ENCODE data around the gene HMGN4.
"Not testable (repeated sequence)": the region's sequence is repeated elsewhere in the genome, so short reads cannot be mapped to it uniquely, and the experiment has no call there.

HMGN4 gene

GRCh38 chr6:26511033-26511432, 27.1 kb upstream of the HMGN4 start:
- H3K27ac ChIP-seq (ENCODE audit: low read depth, low read length); H3K36me3 ChIP-seq (ENCODE audit: control insufficient read depth, insufficient read depth, low read length); H3K4me3 ChIP-seq (ENCODE audit: low read length); H3K4me1 ChIP-seq (ENCODE audit: control insufficient read depth, insufficient read depth, low read length); H3K9ac ChIP-seq (ENCODE audit: low read length); H3K27me3 ChIP-seq (ENCODE audit: control insufficient read depth, insufficient read depth, low read length): not testable (repeated sequence)

- no peaks in the 10 kb centered on the region for H3K4me1 ChIP-seq (ENCODE audit: control insufficient read depth, insufficient read depth, low read length)
- no peak overlapping the region for H3K27ac ChIP-seq (ENCODE audit: low read depth, low read length)
- no peaks in the 10 kb centered on the region for H3K27me3 ChIP-seq (ENCODE audit: control insufficient read depth, insufficient read depth, low read length)
- H3K36me3 ChIP-seq (ENCODE audit: control insufficient read depth, insufficient read depth, low read length), result no peaks in the 10 kb centered on the region
- H3K4me3 ChIP-seq (ENCODE audit: low read length), result no peak overlapping the region
- no peak overlapping the region for H3K9ac ChIP-seq (ENCODE audit: low read length)
Measured at GRCh38 chr6:26514984-26515383, 23.2 kb upstream of the HMGN4 start.

GRCh38 chr6:26516481-26517427, 21.4 kb upstream of the HMGN4 start:
- no peak overlapping the region for H3K27ac ChIP-seq (ENCODE audit: low read depth, low read length)
- no peaks in the 10 kb centered on the region for H3K36me3 ChIP-seq (ENCODE audit: control insufficient read depth, insufficient read depth, low read length)
- peaks cover 5% of the 10 kb centered on the region for H3K4me1 ChIP-seq (ENCODE audit: control insufficient read depth, insufficient read depth, low read length)
- H3K4me3 ChIP-seq (ENCODE audit: low read length), result no peak overlapping the region
- no peak overlapping the region for H3K9ac ChIP-seq (ENCODE audit: low read length)
- H3K27me3 ChIP-seq (ENCODE audit: control insufficient read depth, insufficient read depth, low read length), result no peaks in the 10 kb centered on the region

- no peak overlapping the region for H3K9ac ChIP-seq (ENCODE audit: low read length)
Measured at GRCh38 chr6:26519359-26519758, 18.8 kb upstream of the HMGN4 start.

GRCh38 chr6:26520237-26520849, 17.8 kb upstream of the HMGN4 start:
- Histone ChIP-seq H3K9ac (ENCODE audit: low read length) (peak overlapping the region; percentile 10), H3K27me3 (ENCODE audit: control insufficient read depth, insufficient read depth, low read length) (no peaks in the 10 kb centered on the region), H3K4me1 (ENCODE audit: control insufficient read depth, insufficient read depth, low read length) (peaks cover 5% of the 10 kb centered on the region), H3K27ac (ENCODE audit: low read depth, low read length) (peak overlapping the region; percentile 72), H3K4me3 (ENCODE audit: low read length) (peak overlapping the region; percentile 59), H3K36me3 (ENCODE audit: control insufficient read depth, insufficient read depth, low read length) (no peaks in the 10 kb centered on the region)

More at GRCh38 chr6:26519359-26519758, 18.8 kb upstream of the HMGN4 start:
- Histone ChIP-seq H3K27me3 (ENCODE audit: control insufficient read depth, insufficient read depth, low read length) (no peaks in the 10 kb centered on the region), H3K4me3 (ENCODE audit: low read length) (no peak overlapping the region), H3K4me1 (ENCODE audit: control insufficient read depth, insufficient read depth, low read length) (peaks cover 5% of the 10 kb centered on the region), H3K36me3 (ENCODE audit: control insufficient read depth, insufficient read depth, low read length) (no peaks in the 10 kb centered on the region), H3K27ac (ENCODE audit: low read depth, low read length) (no peak overlapping the region)

GRCh38 chr6:26520850-26521599, 17.1 kb upstream of the HMGN4 start:
- Histone ChIP-seq H3K9ac (ENCODE audit: low read length) (peak overlapping the region; percentile 45), H3K27ac (ENCODE audit: low read depth, low read length) (peak overlapping the region; percentile 97), H3K4me3 (ENCODE audit: low read length) (peak overlapping the region; percentile 77), H3K36me3 (ENCODE audit: control insufficient read depth, insufficient read depth, low read length) (no peaks in the 10 kb centered on the region), H3K27me3 (ENCODE audit: control insufficient read depth, insufficient read depth, low read length) (no peaks in the 10 kb centered on the region), H3K4me1 (ENCODE audit: control insufficient read depth, insufficient read depth, low read length) (peaks cover 5% of the 10 kb centered on the region)

GRCh38 chr6:26521600-26522391, 16.4 kb upstream of the HMGN4 start:
- Histone ChIP-seq H3K27ac (ENCODE audit: low read depth, low read length) (peak overlapping the region; percentile 97), H3K9ac (ENCODE audit: low read length) (peak overlapping the region; percentile 45), H3K4me1 (ENCODE audit: control insufficient read depth, insufficient read depth, low read length) (peaks cover 5% of the 10 kb centered on the region), H3K4me3 (ENCODE audit: low read length) (peak overlapping the region; percentile 77), H3K27me3 (ENCODE audit: control insufficient read depth, insufficient read depth, low read length) (no peaks in the 10 kb centered on the region), H3K36me3 (ENCODE audit: control insufficient read depth, insufficient read depth, low read length) (no peaks in the 10 kb centered on the region)

GRCh38 chr6:26522486-26523228, 15.5 kb upstream of the HMGN4 start:
- Histone ChIP-seq H3K27ac (ENCODE audit: low read depth, low read length) (peak overlapping the region; percentile 97), H3K4me3 (ENCODE audit: low read length) (peak overlapping the region; percentile 77), H3K9ac (ENCODE audit: low read length) (peak overlapping the region; percentile 45)
- not testable (repeated sequence) for H3K27me3 ChIP-seq (ENCODE audit: control insufficient read depth, insufficient read depth, low read length); H3K4me1 ChIP-seq (ENCODE audit: control insufficient read depth, insufficient read depth, low read length); H3K36me3 ChIP-seq (ENCODE audit: control insufficient read depth, insufficient read depth, low read length)

GRCh38 chr6:26524314-26524713, 13.9 kb upstream of the HMGN4 start:
- H3K36me3 ChIP-seq (ENCODE audit: control insufficient read depth, insufficient read depth, low read length); H3K9ac ChIP-seq (ENCODE audit: low read length); H3K4me3 ChIP-seq (ENCODE audit: low read length); H3K27me3 ChIP-seq (ENCODE audit: control insufficient read depth, insufficient read depth, low read length); H3K27ac ChIP-seq (ENCODE audit: low read depth, low read length); H3K4me1 ChIP-seq (ENCODE audit: control insufficient read depth, insufficient read depth, low read length): not testable (repeated sequence)

GRCh38 chr6:26524722-26525370, 13.3 kb upstream of the HMGN4 start:
- Histone ChIP-seq H3K27me3 (ENCODE audit: control insufficient read depth, insufficient read depth, low read length) (no peaks in the 10 kb centered on the region), H3K36me3 (ENCODE audit: control insufficient read depth, insufficient read depth, low read length) (no peaks in the 10 kb centered on the region), H3K4me3 (ENCODE audit: low read length) (no peak overlapping the region), H3K27ac (ENCODE audit: low read depth, low read length) (no peak overlapping the region), H3K4me1 (ENCODE audit: control insufficient read depth, insufficient read depth, low read length) (peaks cover 5% of the 10 kb centered on the region), H3K9ac (ENCODE audit: low read length) (no peak overlapping the region)

GRCh38 chr6:26525838-26526237, 12.3 kb upstream of the HMGN4 start:
- H3K4me3 ChIP-seq (ENCODE audit: low read length), result no peak overlapping the region
- H3K27ac ChIP-seq (ENCODE audit: low read depth, low read length), result no peak overlapping the region
- no peaks in the 10 kb centered on the region for H3K27me3 ChIP-seq (ENCODE audit: control insufficient read depth, insufficient read depth, low read length)
- no peaks in the 10 kb centered on the region for H3K36me3 ChIP-seq (ENCODE audit: control insufficient read depth, insufficient read depth, low read length)
- peaks cover 2% of the 10 kb centered on the region for H3K4me1 ChIP-seq (ENCODE audit: control insufficient read depth, insufficient read depth, low read length)
- H3K9ac ChIP-seq (ENCODE audit: low read length), result no peak overlapping the region

All from rectal smooth muscle tissue (tissue), 1 donor.